Kidney (tissue), 14 donors: ENCODE measurements around the gene SPTLC3. TPM values are rescaled to one million over a fixed set of nuclear protein-coding genes. Genes with fewer than 3 reads are reported as not detected.

ENCODE experiments used
- DNase-seq, 5 donors: peaks; one replicate each; pipeline ENCODE4 v3.0.0-alpha.2; 2013 to 2020
- FAIRE-seq: peaks from 2 replicates; lab custom pipeline; 2012; peaks lifted over from hg19 to GRCh38; lab: Jason Lieb, UNC
- H3K27ac ChIP-seq, 2 donors: one replicate each; pipeline ENCODE4 v1.7.0; 2013; ENCODE audit warnings: low read depth in 2 of 2, low read length in 2 of 2, inconsistent platforms in 1 of 2
- H3K27me3 ChIP-seq: one replicate; pipeline ENCODE4 v1.7.1; 2013; ENCODE audit warnings: low read length, inconsistent platforms; ENCODE audit not compliant: control insufficient read depth, insufficient read depth
- H3K36me3 ChIP-seq, 3 donors: one replicate each; pipeline versions ENCODE4 v1.7.0 to v1.7.1; 2013; ENCODE audit warnings: low read length in 3 of 3, control low read depth in 1 of 3, inconsistent platforms in 1 of 3; ENCODE audit not compliant: insufficient read depth in 3 of 3, control insufficient read depth in 2 of 3
- H3K4me1 ChIP-seq, 3 donors: one replicate each; pipeline versions ENCODE4 v1.7.0 to v1.7.1; 2013; ENCODE audit warnings: low read length in 3 of 3, inconsistent platforms in 1 of 3, low read depth in 1 of 3; ENCODE audit not compliant: control insufficient read depth in 2 of 3, insufficient read depth in 2 of 3
- H3K4me3 ChIP-seq, 3 donors: one replicate each; pipeline versions ENCODE4 v1.7.0 to v1.8.1; 2013; ENCODE audit warnings: low read length in 3 of 3, control low read depth in 1 of 3, inconsistent platforms in 1 of 3
- H3K9ac ChIP-seq, 3 donors: one replicate each; pipeline versions ENCODE4 v1.7.0 to v1.7.1; 2013; ENCODE audit warnings: low read length in 3 of 3, control low read depth in 1 of 3, inconsistent platforms in 1 of 3
- H3K9me3 ChIP-seq, 3 donors: one replicate each; pipeline versions ENCODE4 v1.7.0 to v1.7.1; 2013; ENCODE audit warnings: low read length in 3 of 3, control low read depth in 1 of 3, inconsistent platforms in 1 of 3; ENCODE audit not compliant: control insufficient read depth in 2 of 3, insufficient read depth in 1 of 3
- CTCF ChIP-seq: IDR thresholded peaks from 3 replicates; pipeline ENCODE4 v1.5.1; 2012; ENCODE audit warnings: mild to moderate bottlenecking, moderate library complexity, borderline replicate concordance; ENCODE audit not compliant: insufficient read depth; ENCODE audit errors: extremely low read depth
- intact Hi-C: fragments of 100-400 bp; cut with DNase I; formaldehyde crosslinking; loops from one replicate; pipeline ENCODE4 v1.11.1; 2022
- polyA plus RNA-seq: library from polyadenylated mRNA; stranded (reverse); fragments of 350-450 nt; fragmentation: Illumina TruSeq; extraction: RNeasy Lipid Tissue Mini Kit (QIAGEN cat#74804); gene quantifications from one replicate; pipeline ENCODE4 v1.2.3, GENCODE V29; 2014; ENCODE audit warnings: low read depth, low replicate concordance; ENCODE audit not compliant: insufficient read depth
- total RNA-seq: library from RNA; stranded (reverse); fragmentation: NEBNext Ultra II Directional; extraction: Animal tissue kit (Norgen Biotek cat#: 25700); gene quantifications from one replicate; pipeline ENCODE4 v1.2.1, GENCODE V29; 2021
- donor health status: control.
- donor health status: control.
- donor health status: control.
- donor health status: control.
- donor health status: control.
- donor health status: DM: yes; HTN: yes; CAD: no.
- donor health status: Normal renal cell carcinoma (clear cell type).

SPTLC3 gene
- total and polyA plus RNA-seq, 2 donors from 2014 or later, result 7.1 to 65.9 TPM

- Histone ChIP-seq H3K36me3 (peaks cover 0 to 4% (median 0%) of the 10 kb centered on the region in 3 donors), H3K4me3 (no peak overlapping the region), H3K4me1 (peaks cover 0 to 24% (median 7%) of the 10 kb centered on the region in 3 donors), H3K27ac (no peak overlapping the region), H3K9ac (no peak overlapping the region), H3K27me3 (no peaks in the 10 kb centered on the region), H3K9me3 (peaks cover 0 to 6% (median 0%) of the 10 kb centered on the region in 3 donors)
- intact Hi-C loops, result no loop called here
- FAIRE-seq (no peak), DNase-seq (no peak)
- no peak for TF ChIP-seq CTCF
Measured at GRCh38 chr20:13017235-13017634, 8.5 kb downstream of the SPTLC3 start.

GRCh38 chr20:13017883-13018535, 9.2 kb downstream of the SPTLC3 start:
- no peak for FAIRE-seq
- no peak for TF ChIP-seq CTCF
- peaks cover 0 to 6% (median 0%) of the 10 kb centered on the region in 3 donors for H3K9me3 ChIP-seq
- peaks cover 0 to 4% (median 0%) of the 10 kb centered on the region in 3 donors for H3K36me3 ChIP-seq
- H3K9ac ChIP-seq, result no peak overlapping the region
- H3K4me3 ChIP-seq, result no peak overlapping the region
- H3K27ac ChIP-seq, result no peak overlapping the region
- no peaks in the 10 kb centered on the region for H3K27me3 ChIP-seq
- no peak for DNase-seq
- peaks cover 0 to 17% (median 3%) of the 10 kb centered on the region in 3 donors for H3K4me1 ChIP-seq
- intact Hi-C loops, result no loop called here

GRCh38 chr20:13021205-13021970, 12.6 kb downstream of the SPTLC3 start:
- no peak overlapping the region for H3K9ac ChIP-seq
- DNase-seq (no peak), FAIRE-seq (no peak)
- H3K9me3 ChIP-seq, result peaks cover 0 to 6% (median 0%) of the 10 kb centered on the region in 3 donors
- no peaks in the 10 kb centered on the region for H3K27me3 ChIP-seq
- peaks cover 0 to 4% (median 0%) of the 10 kb centered on the region in 3 donors for H3K4me1 ChIP-seq
- no peak for TF ChIP-seq CTCF
- intact Hi-C loops, result no loop called here
- peaks cover 0 to 4% (median 0%) of the 10 kb centered on the region in 3 donors for H3K36me3 ChIP-seq
- no peak overlapping the region for H3K4me3 ChIP-seq
- no peak overlapping the region for H3K27ac ChIP-seq
